Left renal cortex interstitium (tissue), 4 donors: ENCODE data around the gene VAV2. TPM values are rescaled to one million over a fixed set of nuclear protein-coding genes. Genes with fewer than 3 reads are reported as not detected.

Experiments used
- DNase-seq, 4 donors: peaks; one replicate each; pipeline ENCODE4 v3.0.0-alpha.2; 2013; ENCODE audit warnings: low read depth in 4 of 4, low spot score in 2 of 4, missing footprints in 1 of 4
- polyA plus RNA-seq, 4 donors: library from polyadenylated mRNA; unstranded; fragments of 120-200 nt; gene quantifications; one replicate each; pipeline ENCODE4 v1.2.1, GENCODE V29; 2013; ENCODE audit not compliant: insufficient read length in 4 of 4

Gene VAV2
- polyA plus RNA-seq, 4 donors: 32.5 to 48.2 (median 38.4) TPM

DNA sequence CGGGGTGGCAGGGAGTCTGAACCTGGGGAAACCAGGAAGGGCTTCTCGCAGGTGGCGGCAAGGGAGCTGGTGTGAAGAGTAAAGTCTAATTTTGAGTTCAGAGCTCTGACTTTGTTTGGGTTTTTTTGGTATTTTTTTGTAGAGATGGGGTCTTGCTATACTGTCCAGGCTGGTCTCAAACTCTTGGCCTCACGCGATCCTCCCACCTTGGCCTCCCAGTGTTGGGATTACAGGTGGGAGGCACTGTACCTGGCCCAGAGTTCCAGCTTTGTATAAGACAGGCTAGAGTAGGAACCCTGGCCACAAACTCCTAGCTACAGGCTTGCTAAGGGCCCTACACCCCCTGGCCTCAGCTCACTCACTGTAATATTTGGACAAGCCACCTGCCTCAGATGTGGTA lies 148.9 kb downstream of the VAV2 start:
- no peak for DNase-seq

GRCh38 chr9:133842721-133843227 lies 149.3 kb downstream of the VAV2 start:
- DNase-seq: no peak

GRCh38 chr9:133842174-133842573 lies 149.9 kb downstream of the VAV2 start:
- DNase-seq: no peak

DNA sequence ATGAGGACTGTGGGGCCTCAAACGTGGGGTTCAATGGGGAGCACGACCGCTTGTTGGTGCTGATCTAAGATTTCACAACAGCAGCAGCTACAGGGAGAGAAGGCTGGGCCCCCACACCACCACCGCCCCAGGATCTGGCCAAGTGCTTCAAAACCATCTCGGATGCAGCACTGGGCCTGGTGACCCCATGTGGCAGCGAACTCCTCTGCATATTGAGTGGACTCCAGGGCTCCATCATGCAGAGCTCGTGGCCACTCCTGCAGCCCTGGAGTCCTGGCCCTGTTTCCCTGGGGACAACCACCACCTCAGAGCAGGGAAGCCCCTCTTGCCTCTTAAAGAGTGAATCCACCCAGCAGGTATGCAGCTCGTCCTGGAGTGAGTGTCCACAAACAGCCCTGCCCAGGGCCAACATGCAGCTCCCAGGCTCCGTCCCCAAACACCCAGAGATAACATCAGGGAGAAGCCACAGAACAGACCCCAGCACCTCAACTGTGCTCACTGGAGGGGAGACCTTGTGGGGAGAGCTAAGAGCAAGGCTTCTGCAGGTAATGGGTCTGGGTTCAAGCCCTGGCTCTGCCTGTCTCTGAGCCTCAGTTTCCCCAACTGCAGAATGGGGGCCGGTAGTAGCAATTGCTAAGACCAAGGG lies 150.8 kb downstream of the VAV2 start:
- DNase-seq: no peak

- no peak for DNase-seq
Measured at GRCh38 chr9:133839822-133840329, 152.2 kb downstream of the VAV2 start.

DNA sequence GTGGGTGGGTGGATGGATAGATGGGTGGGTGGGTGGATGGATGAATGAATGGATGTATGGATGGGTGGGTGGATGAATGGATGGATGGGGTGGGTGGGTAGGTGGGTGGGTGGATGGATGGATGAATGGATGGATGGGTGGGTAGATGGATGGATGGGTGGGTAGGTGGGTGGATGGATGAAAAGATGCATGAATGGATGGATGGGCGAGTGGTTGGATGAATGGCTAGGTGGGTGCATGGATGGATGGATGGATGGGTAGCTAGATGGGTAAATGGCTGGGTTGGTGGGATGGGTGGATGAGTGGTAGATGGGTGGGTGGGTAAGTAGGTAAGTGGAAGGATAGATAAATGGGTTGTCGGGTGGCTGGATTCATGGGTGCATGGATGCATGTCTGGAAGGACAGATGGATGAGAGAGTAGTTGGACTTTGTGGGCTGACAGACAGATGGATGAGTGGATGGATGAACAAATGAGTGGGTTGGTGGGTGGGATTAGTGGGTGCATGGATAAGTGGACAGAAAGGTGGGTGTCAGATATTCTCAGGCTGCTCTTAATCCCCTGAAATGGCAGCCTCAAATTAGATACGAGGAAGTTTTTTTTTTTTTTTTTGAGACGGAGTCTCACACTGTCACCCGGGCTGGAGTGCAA lies 153.1 kb downstream of the VAV2 start:
- DNase-seq: no peak

DNA sequence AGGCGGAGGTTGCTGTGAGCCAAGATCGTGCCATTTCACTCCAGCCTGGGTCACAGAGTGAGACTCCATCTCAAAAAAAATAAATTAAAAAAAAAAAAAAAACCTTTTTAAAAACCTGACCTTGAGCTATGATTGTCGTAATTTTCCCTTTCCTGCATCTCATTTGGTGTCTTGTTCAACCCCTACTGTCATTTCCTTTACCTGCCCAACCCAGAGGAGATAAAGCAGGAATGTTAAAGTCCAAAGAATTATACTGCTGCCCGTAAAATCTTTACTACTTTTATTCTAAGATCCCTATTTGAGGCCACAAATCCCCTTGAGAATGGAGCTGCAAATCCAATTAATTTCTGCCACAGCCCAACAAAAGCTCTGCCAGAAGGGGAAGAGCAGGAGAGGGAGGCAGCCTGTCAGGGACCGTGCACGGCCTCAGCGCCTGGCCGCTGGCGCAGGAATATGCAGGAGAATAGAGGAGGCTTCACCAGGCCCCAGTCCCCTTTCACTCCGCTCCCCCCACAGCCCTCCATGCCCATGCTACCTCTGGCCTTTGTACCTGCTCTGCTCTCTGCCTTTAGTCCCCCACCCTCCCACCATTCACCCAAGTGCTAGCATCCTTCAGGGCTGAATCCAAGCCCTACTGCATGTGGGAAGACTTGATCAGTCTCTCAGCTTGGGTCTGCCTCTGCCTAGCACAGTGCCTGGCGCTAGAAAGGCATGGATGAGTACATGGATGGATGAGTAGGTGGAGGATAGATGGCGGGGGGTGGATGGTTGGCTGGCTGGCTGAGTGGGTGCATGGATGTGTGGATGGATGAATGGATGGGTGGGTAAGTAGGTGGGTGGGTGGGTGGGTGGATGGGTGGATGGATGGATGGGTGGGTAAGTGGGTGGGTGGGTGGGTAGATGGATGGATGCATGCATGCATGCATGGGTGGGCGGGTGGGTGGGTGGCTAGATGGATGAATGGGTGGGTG lies 154.2 kb downstream of the VAV2 start:
- DNase-seq: no peak

- no peak for DNase-seq
Measured at GRCh38 chr9:133836818-133837217, 155.3 kb downstream of the VAV2 start.

DNA sequence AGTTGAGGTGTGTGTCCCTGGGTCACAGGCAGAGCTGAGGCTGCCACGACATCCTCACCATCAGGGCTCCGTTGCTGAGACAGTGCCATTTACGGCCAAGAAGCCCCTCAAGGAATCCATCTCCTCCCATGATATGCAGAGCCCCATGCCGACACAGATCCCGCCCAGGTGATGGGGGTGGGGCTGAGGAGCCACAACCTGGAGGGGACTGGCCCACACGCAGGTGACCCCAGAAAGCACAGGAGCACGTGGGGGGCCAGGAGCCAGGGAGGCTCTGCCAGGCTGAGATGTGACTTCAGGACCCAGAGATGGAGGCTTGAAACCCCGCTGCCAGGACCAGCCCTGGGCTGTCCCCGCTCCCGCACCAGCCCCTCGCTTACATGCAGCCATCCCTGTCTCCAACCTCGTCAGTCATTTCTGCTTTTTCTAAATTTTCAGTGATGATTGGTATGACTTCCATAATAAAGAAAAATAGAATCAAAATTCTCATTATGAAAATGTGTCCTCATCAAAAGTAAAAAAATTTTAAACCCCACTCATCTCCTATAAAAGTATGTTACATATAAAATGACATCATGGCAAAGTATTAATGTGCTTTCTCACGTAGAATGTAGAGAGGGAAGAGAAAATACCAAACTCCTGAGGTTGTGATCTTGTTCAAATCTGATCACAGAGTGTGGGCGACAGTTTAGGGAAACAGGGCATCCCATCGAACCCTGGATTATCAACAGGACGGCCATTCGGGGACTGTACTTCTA lies 155.9 kb downstream of the VAV2 start:
- DNase-seq: no peak

DNA sequence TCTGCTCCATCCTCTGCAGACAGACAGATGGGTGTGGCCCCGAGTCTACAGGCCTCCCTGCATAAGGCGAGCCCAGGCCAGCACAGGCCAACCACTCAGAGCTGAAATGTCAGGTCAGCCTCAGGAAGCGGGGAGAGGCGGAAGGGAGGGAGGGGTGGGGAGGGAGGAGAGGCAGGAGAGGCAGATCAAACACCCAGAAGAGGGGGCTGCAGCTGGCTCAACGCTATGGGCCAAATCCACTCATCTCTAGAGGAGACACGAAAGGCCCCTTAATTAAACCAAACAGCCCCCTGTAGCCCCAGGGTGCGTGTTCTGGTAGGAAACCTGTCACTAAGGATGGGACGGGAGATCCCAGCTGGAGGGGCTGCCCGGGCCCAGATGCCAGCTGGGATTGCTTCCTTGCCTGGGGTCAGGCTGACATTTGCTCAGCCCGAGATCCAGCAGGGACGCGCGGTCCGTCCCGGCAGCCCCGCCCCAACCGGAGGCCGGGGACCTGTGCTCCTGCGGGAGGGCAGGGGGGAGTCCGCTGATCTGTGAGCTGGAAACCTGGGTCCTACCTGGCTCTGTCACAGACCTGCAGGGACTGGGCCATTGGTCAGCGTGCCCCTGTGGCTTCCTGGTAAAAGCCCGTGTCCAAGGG lies 156.7 kb downstream of the VAV2 start:
- no peak for DNase-seq

DNA sequence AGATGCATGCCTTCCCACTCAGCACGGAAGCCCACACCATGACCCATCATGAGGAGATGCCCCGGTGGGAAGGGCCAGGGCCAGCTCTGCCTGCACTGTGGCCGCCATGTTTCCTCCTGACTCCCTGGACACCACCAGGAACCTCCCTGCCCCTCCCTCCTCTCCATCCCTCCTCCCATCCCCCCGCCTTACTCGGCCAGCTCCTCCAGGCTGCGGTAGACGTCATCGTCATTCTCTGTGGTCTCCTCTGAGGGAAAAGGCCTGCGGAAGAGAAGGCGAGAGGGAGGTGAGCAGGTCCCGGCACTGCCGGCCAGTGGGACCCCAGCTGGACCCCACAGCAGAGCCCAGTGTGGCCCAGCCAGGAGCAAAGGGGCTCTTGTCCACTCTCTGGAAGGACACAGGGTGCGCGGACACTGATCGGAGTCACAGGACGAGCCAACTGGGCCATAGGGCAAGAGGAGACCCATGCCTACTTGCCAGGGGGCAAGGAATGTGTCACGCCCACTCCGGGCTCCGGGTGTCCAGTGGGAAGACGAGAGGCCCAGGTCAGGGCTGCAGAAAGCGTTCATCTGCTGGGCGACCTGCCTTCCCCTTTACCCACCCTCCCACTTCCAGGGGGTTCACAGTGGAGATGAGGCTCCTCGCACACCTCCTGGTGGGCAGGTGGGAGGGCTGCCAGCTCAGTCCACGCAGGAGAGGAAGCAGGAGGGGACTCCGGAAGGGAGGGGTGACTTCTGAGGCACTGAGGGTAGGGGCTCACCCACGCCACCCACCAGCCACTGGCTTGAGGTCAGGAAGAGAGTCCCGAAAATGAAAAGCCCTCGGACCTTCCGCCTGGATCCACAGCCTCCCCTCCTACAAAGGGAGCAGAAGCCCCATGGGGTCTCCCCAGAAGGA lies 157.8 kb downstream of the VAV2 start:
- DNase-seq: no peak

DNA sequence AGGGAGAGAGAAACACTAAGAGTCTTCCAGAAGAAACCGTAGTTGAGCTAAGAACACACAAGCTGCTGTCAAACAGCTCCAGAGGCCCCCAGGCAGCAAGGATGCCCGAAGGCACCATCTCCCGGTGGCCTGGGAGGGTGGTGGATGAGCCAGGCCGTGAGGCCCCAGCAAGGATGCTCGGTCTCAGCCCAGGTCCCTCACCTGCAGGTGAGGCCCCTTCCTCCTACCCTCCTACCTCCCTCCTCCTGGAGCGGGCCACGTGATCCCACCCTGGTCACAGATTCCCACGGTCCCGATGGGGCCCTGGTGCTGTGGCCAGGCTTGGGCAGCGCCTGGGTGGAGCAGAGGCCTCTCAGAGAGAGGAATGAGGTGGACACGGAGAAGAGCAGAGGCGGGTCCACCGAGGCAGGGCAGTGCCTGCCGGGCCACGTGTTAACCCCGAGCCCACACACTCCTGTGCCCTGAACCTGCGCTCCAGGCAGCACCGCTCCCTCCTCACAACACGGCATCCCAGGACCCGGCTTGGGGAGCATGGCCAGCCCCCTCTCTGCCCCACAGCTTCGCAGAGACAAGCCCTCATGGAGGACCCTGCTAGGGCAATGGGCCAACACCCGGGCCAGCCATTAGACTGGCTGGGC lies 158.6 kb downstream of the VAV2 start:
- no peak for DNase-seq

GRCh38 chr9:133832877-133833276 lies 159.2 kb downstream of the VAV2 start:
- no peak for DNase-seq

DNA sequence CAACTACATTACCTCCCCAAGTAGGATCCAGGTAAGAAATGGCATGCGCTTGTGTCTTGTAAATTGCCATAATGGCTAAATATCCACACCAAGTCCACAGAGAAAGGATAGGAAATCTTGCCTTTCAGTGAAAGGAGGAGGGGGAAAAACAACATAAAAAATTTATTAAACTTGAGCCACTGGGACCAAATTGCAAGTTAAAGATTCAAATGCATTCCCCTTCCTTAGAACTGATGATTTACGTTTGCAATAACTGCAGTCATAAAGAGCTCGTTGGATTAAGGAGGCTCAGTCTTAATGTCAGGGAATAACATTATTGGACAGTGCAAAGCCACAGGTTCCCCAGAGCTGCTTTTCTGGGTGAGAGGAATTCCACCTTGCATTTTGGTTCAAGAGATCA lies 161.4 kb downstream of the VAV2 start:
- DNase-seq: no peak

DNA sequence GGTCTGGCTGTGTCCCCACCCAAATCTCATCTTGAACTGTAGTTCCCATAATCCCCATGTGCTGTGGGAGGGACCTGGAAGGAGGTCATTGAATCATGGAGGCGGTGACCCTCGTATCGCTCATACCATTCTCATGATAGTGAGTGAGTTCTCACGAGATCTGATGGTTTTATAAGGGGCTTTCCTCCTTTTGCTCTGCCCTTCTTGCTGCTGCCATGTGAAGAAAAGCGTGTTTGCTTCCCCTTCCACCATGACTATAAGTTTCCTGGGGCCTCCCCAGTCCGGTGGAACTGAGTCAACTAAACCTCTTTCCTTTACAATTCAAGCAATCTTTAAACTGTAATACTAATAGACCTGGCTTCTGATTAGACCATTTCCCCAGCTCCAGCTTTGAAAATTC lies 161.8 kb downstream of the VAV2 start:
- no peak for DNase-seq

- no peak for DNase-seq
Measured at GRCh38 chr9:133828338-133828997, 163.7 kb downstream of the VAV2 start.

GRCh38 chr9:133826289-133827085 lies 165.6 kb downstream of the VAV2 start:
- DNase-seq: no peak
